Transverse colon (tissue), 4 donors: ENCODE results near the gene ROBO1. TPM values are rescaled to one million over a fixed set of nuclear protein-coding genes. Genes with fewer than 3 reads are reported as not detected.

Source experiments
- DNase-seq: peaks from one replicate; pipeline ENCODE4 v3.0.0-alpha.2; 2019
- H3K27ac ChIP-seq, 4 donors: fragments of 200-600 bp; sonication (generic); 2 replicates each; pipeline ENCODE4 v1.5.1; 2016 to 2018; ENCODE audit warnings: inconsistent platforms in 4 of 4
- H3K27me3 ChIP-seq: fragments of 200-600 bp; sonication (generic); 2 replicates; pipeline ENCODE4 v1.5.1; 2017; ENCODE audit warnings: inconsistent platforms
- H3K36me3 ChIP-seq, 4 donors: fragments of 200-600 bp; sonication (generic); 2 replicates each; pipeline ENCODE4 v1.5.1; 2017 to 2019; ENCODE audit warnings: inconsistent platforms in 4 of 4
- H3K4me1 ChIP-seq, 4 donors: fragments of 200-600 bp; sonication (generic); 2 replicates each; pipeline ENCODE4 v1.5.1; 2017 to 2020; ENCODE audit warnings: inconsistent platforms in 4 of 4
- H3K4me3 ChIP-seq, 4 donors: fragments of 200-600 bp; sonication (generic); 1 replicate in 1 of 4; 2 replicates in 3 of 4; pipeline versions ENCODE4 v1.5.1 to v1.6.1; 2017 to 2019; ENCODE audit warnings: inconsistent platforms in 4 of 4
- H3K9me3 ChIP-seq, 2 donors: fragments of 200-600 bp; sonication (generic); 2 replicates each; pipeline ENCODE4 v1.5.1; 2017 to 2019; ENCODE audit warnings: inconsistent platforms in 2 of 2
- CTCF ChIP-seq, 5 experiments: fragments of 200-600 bp in 3 of 5; fragments of 450-650 bp in 2 of 5; sonication (generic) in 3 of 5; IDR thresholded peaks; 1 replicate in 2 of 5; 2 replicates in 3 of 5; pipeline ENCODE4 v1.5.1; 2016 to 2017; ENCODE audit warnings: antibody characterized with exemption in 5 of 5, inconsistent platforms in 3 of 5, mild to moderate bottlenecking in 2 of 5, moderate library complexity in 1 of 5
- EP300 ChIP-seq: sonication (generic); formaldehyde crosslinking; IDR thresholded peaks from one replicate; pipeline ENCODE4 v1.6.1; 2017; ENCODE audit warnings: antibody characterized with exemption, low read depth
- POLR2A ChIP-seq: fragments of 450-650 bp; IDR thresholded peaks from one replicate; pipeline ENCODE4 v1.6.1; 2016; ENCODE audit warnings: antibody characterized with exemption, mild to moderate bottlenecking, moderate library complexity
- POLR2AphosphoS5 ChIP-seq, 3 donors: sonication (generic); formaldehyde crosslinking; IDR thresholded peaks; one replicate each; pipeline ENCODE4 v1.6.1; 2016; ENCODE audit warnings: antibody characterized with exemption in 3 of 3
- WGBS, 2 donors: methylation state at CpG; one replicate each; pipeline ENCODE4 v1.1.5; 2018; ENCODE audit warnings: low coverage in 1 of 2; 5-methylcytosine and 5-hydroxymethylcytosine counted together
- in situ Hi-C, 4 donors: fragments of 200-750 bp; cut with MboI; loops; one replicate each; pipeline versions ENCODE4 v1.15.0 to v1.15.1; 2017; ENCODE audit warnings: low sequenced_read_pairs in 3 of 4, low pct_ligation_motif_present in 1 of 4, low pct_unique_long_range_greater_than_20kb in 1 of 4
- intact Hi-C: fragments of 100-400 bp; cut with DNase I; formaldehyde crosslinking; loops from one replicate; pipeline ENCODE4 v1.15.1; 2023; ENCODE audit warnings: low total_unique reads
- total RNA-seq, 4 donors: library from RNA; depleted of rRNA; stranded (reverse); fragments of >200 nt; gene quantifications; one replicate each; pipeline ENCODE4 v1.1.0, GENCODE V29; 2016

The ROBO1 gene
- total RNA-seq, 4 donors from 2014 or later: 7.6 to 68.7 (median 9.1) TPM

- TF ChIP-seq POLR2A (no peak), CTCF (IDR thresholded peaks at IDR 0.05) (no peak), POLR2AphosphoS5 (IDR thresholded peaks at IDR 0.05) (no peak), EP300 (no peak)
- no peak for DNase-seq
- intact Hi-C loops: no loop called here
- Histone ChIP-seq H3K9me3 (no peaks in the 10 kb centered on the region), H3K36me3 (no peaks in the 10 kb centered on the region), H3K4me1 (no peaks in the 10 kb centered on the region), H3K4me3 (no peak overlapping the region), H3K27ac (no peak overlapping the region), H3K27me3 (no peaks in the 10 kb centered on the region)
- 37 to 49% methylated on average over 3 of the region's 3 CpGs for WGBS, 2 donors
- in situ Hi-C loops: no loop called here
These were observed 564.7 kb downstream of the ROBO1 start for GRCh38 chr3:79203144-79203519.

GRCh38 chr3:79202471-79203143 lies 565.2 kb downstream of the ROBO1 start:
- Histone ChIP-seq H3K9me3 (no peaks in the 10 kb centered on the region), H3K27ac (no peak overlapping the region), H3K4me3 (no peak overlapping the region), H3K27me3 (no peaks in the 10 kb centered on the region), H3K36me3 (no peaks in the 10 kb centered on the region), H3K4me1 (no peaks in the 10 kb centered on the region)
- WGBS, 2 donors: 73 to 74% methylated on average over 5 of the region's 5 CpGs
- in situ Hi-C loops (no loop called here), intact Hi-C loops (no loop called here)
- TF ChIP-seq POLR2A (no peak), EP300 (no peak), POLR2AphosphoS5 (IDR thresholded peaks at IDR 0.05) (no peak), CTCF (IDR thresholded peaks at IDR 0.05) (no peak)
- DNase-seq: no peak

GRCh38 chr3:79200456-79200855 lies 567.3 kb downstream of the ROBO1 start:
- in situ Hi-C loops: no loop called here
- no peak for DNase-seq
- Histone ChIP-seq H3K36me3 (no peaks in the 10 kb centered on the region), H3K27ac (no peak overlapping the region), H3K9me3 (no peaks in the 10 kb centered on the region), H3K27me3 (no peaks in the 10 kb centered on the region), H3K4me1 (no peaks in the 10 kb centered on the region), H3K4me3 (no peak overlapping the region)
- 41 to 64% methylated on average over 1 of the region's 1 CpG for WGBS, 2 donors
- intact Hi-C loops: no loop called here
- TF ChIP-seq EP300 (no peak), CTCF (IDR thresholded peaks at IDR 0.05) (no peak), POLR2A (no peak), POLR2AphosphoS5 (IDR thresholded peaks at IDR 0.05) (no peak)

GRCh38 chr3:79199966-79200365 lies 567.8 kb downstream of the ROBO1 start:
- Histone ChIP-seq H3K4me3 (no peak overlapping the region), H3K4me1 (no peaks in the 10 kb centered on the region), H3K36me3 (no peaks in the 10 kb centered on the region), H3K27me3 (no peaks in the 10 kb centered on the region), H3K27ac (no peak overlapping the region), H3K9me3 (no peaks in the 10 kb centered on the region)
- intact Hi-C loops: no loop called here
- TF ChIP-seq POLR2A (no peak), CTCF (IDR thresholded peaks at IDR 0.05) (no peak), EP300 (no peak), POLR2AphosphoS5 (IDR thresholded peaks at IDR 0.05) (no peak)
- 40 to 64% methylated on average over 1 of the region's 1 CpG for WGBS, 2 donors
- DNase-seq: no peak
- in situ Hi-C loops: no loop called here
